HepG2 (cell line): ENCODE measurements around the gene AXIN2.

Experiments
- JUNB ChIP-seq: sonication (generic); formaldehyde crosslinking; IDR thresholded peaks from 2 replicates; pipeline ENCODE4 v1.8.0; 2022; ENCODE audit warnings: missing genetic modification reagents, mild to moderate bottlenecking, borderline replicate concordance
- NFKBIZ ChIP-seq: IDR thresholded peaks from 2 replicates; pipeline ENCODE4 v1.6.1; 2018; ENCODE audit warnings: missing genetic modification reagents, missing compliant biosample characterization
- POLR2AphosphoS5 ChIP-seq: IDR thresholded peaks from 2 replicates; pipeline ENCODE4 v1.6.1; 2012; ENCODE audit warnings: low read depth, low read length
- TCF12 ChIP-seq, 2 experiments: fragments of 450-650 bp in 1 of 2; sonication (generic) in 1 of 2; formaldehyde crosslinking in 1 of 2; IDR thresholded peaks; 2 replicates each; pipeline versions ENCODE4 v1.6.1 to v1.8.0; 2017 to 2022; ENCODE audit warnings: antibody characterized with exemption in 1 of 2, mild to moderate bottlenecking in 1 of 2, missing genetic modification reagents in 1 of 2, moderate library complexity in 1 of 2
- TP53 ChIP-seq: sonication (generic); formaldehyde crosslinking; conservative IDR thresholded peaks from 2 replicates; pipeline ENCODE4 v1.4.0; 2020; ENCODE audit warnings: missing genetic modification reagents
- TF ChIP-seq, protein P1 (sequence below): sonication (generic); formaldehyde crosslinking; IDR thresholded peaks from 2 replicates; pipeline ENCODE4 v1.4.0; 2020; ENCODE audit warnings: missing genetic modification reagents, borderline replicate concordance
- TF ChIP-seq, protein P2 (sequence below): sonication (generic); formaldehyde crosslinking; IDR thresholded peaks from 2 replicates; pipeline ENCODE4 v1.5.0; 2020; ENCODE audit warnings: mild to moderate bottlenecking, missing genetic modification reagents, moderate library complexity
- TF ChIP-seq, protein P3 (sequence below): sonication (generic); formaldehyde crosslinking; IDR thresholded peaks from 2 replicates; pipeline ENCODE4 v1.4.0; 2020; ENCODE audit warnings: missing genetic modification reagents
- TF ChIP-seq, protein P4 (sequence below): sonication (generic); formaldehyde crosslinking; IDR thresholded peaks from 2 replicates; pipeline ENCODE4 v1.4.0; 2020; ENCODE audit warnings: mild to moderate bottlenecking, missing genetic modification reagents

DNA sequence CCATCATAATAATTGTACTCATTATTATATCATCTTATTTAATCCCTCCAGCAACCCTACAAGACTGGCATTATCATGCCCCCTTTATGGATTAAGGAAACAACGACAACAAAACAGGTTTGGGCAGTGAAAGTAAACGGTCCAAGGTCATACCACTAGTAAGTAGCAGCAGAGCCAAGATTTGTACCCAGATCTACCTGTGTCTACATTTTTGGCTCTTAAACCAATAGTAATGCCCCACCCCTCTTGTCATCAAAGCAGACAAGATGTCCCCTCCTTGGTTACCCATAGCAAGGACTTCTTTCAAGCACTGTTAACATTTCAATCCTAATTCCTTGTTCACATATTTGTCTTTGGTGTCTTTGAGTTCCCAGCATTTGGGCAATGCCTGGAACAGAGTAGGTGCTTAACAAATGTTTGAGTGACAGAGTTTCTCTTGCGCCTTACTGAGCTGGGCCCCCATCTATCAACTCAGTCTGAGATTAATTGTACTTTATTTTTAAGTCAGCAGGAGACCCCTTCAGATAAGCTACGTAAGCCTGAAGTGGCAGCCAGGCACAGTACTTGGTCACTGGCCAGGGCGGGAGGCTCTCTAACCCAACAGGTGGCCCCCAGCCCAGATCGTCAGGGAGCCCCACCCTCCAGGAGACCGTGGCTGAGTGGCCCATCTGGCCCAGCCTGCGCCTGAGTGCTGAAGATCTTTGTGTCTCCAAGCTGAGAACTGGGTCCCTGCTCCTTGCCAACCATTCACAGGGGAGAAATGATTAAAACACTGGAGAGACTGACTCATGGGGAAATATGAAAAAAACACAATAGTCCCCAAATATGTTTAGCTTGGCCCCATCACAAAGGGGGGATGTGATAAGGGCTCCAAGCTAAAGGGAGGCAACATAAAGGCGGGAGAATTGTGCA, 75.8 kb downstream of the AXIN2 start:
- TF ChIP-seq NFKBIZ (CRISPR knock-in tag) (no peak), TCF12 (IDR thresholded peaks at IDR 0.05) (no peak), TCF12 (CRISPR knock-in tag; IDR thresholded peaks at IDR 0.05) (no peak), POLR2AphosphoS5 (no peak), JUNB (CRISPR knock-in tag) (no peak), TP53 (CRISPR knock-in tag) (no peak)
- TF ChIP-seq, protein P1, sequence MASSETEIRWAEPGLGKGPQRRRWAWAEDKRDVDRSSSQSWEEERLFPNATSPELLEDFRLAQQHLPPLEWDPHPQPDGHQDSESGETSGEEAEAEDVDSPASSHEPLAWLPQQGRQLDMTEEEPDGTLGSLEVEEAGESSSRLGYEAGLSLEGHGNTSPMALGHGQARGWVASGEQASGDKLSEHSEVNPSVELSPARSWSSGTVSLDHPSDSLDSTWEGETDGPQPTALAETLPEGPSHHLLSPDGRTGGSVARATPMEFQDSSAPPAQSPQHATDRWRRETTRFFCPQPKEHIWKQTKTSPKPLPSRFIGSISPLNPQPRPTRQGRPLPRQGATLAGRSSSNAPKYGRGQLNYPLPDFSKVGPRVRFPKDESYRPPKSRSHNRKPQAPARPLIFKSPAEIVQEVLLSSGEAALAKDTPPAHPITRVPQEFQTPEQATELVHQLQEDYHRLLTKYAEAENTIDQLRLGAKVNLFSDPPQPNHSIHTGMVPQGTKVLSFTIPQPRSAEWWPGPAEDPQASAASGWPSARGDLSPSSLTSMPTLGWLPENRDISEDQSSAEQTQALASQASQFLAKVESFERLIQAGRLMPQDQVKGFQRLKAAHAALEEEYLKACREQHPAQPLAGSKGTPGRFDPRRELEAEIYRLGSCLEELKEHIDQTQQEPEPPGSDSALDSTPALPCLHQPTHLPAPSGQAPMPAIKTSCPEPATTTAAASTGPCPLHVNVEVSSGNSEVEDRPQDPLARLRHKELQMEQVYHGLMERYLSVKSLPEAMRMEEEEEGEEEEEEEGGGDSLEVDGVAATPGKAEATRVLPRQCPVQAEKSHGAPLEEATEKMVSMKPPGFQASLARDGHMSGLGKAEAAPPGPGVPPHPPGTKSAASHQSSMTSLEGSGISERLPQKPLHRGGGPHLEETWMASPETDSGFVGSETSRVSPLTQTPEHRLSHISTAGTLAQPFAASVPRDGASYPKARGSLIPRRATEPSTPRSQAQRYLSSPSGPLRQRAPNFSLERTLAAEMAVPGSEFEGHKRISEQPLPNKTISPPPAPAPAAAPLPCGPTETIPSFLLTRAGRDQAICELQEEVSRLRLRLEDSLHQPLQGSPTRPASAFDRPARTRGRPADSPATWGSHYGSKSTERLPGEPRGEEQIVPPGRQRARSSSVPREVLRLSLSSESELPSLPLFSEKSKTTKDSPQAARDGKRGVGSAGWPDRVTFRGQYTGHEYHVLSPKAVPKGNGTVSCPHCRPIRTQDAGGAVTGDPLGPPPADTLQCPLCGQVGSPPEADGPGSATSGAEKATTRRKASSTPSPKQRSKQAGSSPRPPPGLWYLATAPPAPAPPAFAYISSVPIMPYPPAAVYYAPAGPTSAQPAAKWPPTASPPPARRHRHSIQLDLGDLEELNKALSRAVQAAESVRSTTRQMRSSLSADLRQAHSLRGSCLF = no peak
- TF ChIP-seq, protein P2, sequence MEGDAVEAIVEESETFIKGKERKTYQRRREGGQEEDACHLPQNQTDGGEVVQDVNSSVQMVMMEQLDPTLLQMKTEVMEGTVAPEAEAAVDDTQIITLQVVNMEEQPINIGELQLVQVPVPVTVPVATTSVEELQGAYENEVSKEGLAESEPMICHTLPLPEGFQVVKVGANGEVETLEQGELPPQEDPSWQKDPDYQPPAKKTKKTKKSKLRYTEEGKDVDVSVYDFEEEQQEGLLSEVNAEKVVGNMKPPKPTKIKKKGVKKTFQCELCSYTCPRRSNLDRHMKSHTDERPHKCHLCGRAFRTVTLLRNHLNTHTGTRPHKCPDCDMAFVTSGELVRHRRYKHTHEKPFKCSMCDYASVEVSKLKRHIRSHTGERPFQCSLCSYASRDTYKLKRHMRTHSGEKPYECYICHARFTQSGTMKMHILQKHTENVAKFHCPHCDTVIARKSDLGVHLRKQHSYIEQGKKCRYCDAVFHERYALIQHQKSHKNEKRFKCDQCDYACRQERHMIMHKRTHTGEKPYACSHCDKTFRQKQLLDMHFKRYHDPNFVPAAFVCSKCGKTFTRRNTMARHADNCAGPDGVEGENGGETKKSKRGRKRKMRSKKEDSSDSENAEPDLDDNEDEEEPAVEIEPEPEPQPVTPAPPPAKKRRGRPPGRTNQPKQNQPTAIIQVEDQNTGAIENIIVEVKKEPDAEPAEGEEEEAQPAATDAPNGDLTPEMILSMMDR = no peak
- TF ChIP-seq, protein P3, sequence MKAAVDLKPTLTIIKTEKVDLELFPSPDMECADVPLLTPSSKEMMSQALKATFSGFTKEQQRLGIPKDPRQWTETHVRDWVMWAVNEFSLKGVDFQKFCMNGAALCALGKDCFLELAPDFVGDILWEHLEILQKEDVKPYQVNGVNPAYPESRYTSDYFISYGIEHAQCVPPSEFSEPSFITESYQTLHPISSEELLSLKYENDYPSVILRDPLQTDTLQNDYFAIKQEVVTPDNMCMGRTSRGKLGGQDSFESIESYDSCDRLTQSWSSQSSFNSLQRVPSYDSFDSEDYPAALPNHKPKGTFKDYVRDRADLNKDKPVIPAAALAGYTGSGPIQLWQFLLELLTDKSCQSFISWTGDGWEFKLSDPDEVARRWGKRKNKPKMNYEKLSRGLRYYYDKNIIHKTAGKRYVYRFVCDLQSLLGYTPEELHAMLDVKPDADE (CRISPR knock-in tag) = no peak
- TF ChIP-seq, protein P4, sequence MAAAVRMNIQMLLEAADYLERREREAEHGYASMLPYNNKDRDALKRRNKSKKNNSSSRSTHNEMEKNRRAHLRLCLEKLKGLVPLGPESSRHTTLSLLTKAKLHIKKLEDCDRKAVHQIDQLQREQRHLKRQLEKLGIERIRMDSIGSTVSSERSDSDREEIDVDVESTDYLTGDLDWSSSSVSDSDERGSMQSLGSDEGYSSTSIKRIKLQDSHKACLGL (CRISPR knock-in tag) = no peak
